HG02798 (cell line): ENCODE data around the gene CCDC120.
A peak's percentile ranks its signal among the peaks of the same experiment; 100 is the strongest.

Experiments
- ATAC-seq: cut with Tn5 transposase; IDR thresholded peaks from one replicate; pipeline ENCODE4 v1.9.1; 2021; ENCODE audit warnings: mild to moderate bottlenecking; ENCODE audit not compliant: unreplicated experiment, poor library complexity

Gene CCDC120

DNA sequence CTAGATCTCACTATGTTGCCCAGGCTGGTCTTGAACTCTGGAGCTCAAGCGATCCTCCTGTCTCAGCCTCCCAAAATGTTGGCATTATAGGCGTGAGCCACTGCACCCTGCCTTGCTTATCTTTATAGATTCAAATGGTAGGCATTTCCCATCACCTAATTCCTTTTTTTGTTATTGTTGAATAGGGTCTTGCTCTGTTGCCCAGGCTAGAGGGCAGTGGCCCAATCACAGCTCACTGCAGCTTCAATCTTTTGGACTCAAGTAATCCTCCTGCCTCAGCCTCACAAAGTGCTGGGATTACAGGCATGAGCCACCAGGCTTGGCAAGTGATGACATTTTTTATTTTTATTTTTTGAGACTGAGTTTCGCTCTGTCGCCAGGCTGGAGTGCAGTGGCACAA is 37.6 kb downstream of the CCDC120 start:
- no peak for ATAC-seq

DNA sequence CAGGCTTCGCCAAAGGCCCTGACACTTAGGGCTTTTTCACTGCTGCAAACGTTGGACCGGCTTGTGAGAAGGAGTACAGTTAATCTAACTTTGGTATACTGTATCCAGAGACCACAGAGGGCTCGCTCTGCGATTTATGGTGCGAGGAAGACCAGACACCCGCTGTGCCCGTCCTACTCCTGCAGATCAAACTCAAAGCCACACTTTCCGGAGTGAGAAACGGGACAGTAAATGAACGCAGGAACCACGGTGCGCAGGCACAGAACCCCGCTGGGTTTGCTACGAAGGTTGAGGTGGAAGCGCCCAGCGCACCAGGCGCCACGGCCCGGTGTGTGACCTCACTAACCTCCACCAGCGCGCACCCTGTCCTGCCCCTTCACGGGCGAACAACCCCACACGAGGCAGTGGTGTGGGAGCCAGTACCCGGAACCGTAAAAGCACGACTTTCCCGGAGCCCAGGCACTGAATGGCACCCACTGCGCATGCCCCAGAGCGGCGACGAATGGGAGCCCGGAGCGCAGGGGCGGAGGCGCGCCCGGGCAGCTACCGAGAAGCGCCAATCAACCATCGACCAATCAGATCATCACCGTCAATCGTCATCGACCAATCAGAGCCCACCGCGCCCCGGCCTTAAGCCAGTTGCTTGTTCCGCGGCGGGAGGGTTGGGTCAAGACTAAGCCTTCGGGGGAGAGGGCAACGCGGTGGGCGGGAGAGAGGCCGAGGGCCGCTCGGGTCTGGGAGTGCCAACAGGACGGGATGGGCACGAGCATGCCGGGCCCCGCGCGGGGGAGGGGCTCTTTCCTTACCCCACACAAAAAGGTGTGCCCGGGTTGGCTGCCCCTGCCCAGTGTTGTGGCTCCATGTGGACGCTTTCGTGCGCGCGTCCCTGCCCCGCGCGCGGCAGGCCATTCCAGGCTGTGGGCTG is 42.2 kb downstream of the CCDC120 start:
- peak; percentile 97 for ATAC-seq

DNA sequence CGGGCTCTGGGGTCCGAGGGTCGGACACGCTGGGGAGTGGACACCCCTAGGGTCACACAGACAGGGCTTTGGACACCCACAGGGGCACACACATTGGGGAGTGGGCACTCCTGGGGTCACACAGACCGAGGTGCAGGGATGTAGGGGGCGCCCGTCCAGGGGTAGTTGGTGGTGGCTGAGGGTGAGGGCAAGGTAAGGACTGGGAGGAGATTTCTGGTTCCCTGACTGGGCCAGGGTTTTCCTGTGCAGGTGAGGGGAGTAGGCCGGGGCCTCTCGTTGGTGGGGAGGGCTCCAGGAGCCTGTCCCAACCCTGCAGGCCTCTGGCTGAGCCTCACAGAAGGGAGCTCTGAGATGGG is 42.8 kb downstream of the CCDC120 start:
- ATAC-seq = peak; percentile 8

- no peak for ATAC-seq
Measured at GRCh38 chrX:49102190-49102589, 43.4 kb downstream of the CCDC120 start.

DNA sequence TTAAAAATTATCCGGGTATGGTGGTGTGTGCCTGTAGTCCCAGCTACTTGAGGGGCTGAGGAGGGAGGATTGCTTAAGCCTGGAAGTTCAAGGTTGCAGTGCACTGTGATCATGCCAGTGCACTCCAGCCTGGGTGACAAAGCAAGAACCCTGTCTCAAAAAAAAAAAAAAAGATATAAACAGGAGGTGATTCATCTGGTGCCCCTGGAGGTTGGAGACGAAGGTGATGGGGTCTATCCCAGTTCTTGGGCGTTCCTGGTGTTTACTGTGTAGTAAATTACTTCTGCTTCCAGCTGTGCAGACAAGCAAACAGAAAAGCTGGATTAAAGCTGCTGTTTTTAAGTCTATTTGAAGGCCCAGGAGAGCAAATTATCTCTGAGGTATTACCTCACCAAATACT is 44.8 kb downstream of the CCDC120 start:
- ATAC-seq = no peak

DNA sequence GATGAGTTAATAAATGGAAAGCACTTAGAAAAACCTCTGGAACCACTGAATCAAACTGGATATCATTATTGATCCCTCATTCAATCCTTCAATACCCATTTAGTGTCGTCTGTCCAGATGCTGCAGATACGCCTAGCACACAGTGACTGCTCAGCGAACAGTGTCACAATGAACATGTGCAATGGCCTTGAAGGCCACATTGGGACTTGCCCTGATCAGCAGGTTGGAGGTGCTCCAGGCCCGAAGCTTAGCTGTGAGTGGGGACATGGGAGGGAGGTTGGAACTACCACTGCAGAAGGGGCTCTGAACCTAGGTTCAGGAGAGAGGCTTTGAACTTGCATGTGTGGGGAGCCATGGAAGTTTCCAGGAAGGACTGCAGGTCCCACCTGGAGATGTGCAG is 47.5 kb downstream of the CCDC120 start:
- ATAC-seq = no peak

GRCh38 chrX:49106930-49107329 is 48.1 kb downstream of the CCDC120 start:
- no peak for ATAC-seq

DNA sequence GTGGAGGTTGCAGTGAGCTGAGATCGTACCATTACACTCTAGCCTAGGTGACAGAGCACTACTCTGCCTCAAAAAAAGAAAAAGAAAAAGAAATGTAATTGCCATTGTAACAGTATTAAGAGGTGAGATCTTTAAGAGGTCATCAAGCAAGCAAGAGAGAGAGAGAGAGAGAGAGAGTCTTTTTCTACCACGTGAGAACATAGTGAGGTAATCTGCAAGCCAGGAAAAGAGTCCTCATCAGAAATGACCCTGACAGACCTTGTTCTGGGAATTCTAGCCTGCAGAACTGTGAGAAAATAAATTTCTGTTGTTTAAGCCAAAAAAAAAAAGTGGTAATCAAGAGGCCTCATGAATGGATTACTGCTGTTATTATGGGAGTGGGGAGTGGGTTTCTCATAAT is 49.8 kb downstream of the CCDC120 start:
- ATAC-seq = no peak

- ATAC-seq = no peak
Measured at GRCh38 chrX:49110417-49110816, 51.6 kb downstream of the CCDC120 start.

- no peak for ATAC-seq
Measured at GRCh38 chrX:49111791-49112190, 53.0 kb downstream of the CCDC120 start.

DNA sequence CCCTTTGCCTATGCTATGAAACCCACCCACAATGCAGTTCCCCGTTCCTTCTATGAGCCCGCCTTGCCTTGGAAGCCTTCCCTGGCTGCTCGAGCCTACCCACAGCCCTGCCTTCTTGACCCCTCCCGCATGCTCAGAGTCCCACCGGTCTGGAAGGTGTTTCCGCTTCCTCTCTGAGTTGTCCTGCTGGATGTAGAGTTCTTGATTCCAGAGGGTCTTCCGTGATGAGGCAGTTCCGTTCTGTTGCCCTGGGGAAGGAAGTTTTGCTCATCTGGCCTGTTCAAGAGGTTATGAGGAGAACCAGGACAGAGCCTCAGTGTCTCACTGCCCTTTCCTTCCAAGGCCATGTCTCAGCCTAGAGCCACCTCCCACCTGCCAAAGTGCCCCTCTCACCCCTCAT is 57.3 kb downstream of the CCDC120 start:
- ATAC-seq = no peak

- no peak for ATAC-seq
Measured at GRCh38 chrX:49116716-49117115, 57.9 kb downstream of the CCDC120 start.

DNA sequence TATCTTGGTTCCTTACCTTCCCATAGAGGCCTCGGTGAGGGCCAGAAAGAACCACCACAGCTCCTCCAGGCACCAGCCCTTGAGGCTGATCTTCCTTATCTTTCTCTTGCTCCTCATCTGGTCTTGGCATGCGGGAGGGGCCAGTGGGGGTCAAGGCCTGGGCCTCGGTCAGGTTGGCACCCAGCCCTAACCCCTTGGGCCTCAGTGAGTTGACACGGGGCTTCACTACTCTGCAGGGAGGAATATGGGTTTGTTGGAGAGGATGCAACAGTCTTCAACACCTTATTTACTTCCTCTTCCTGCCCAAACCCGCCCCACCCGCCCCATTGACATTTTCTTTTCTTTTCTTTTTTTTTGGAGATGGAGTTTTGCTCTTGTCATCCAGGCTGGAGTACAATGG is 58.8 kb downstream of the CCDC120 start:
- ATAC-seq = no peak
